Karpas-422 (cell line): ENCODE results near the gene AKT3. TPM values are rescaled to one million over a fixed set of nuclear protein-coding genes. Genes with fewer than 3 reads are reported as not detected.
"Not testable (repeated sequence)": the region's sequence is repeated elsewhere in the genome, so short reads cannot be mapped to it uniquely, and the experiment has no call there.

ENCODE experiments used
- DNase-seq: peaks from one replicate; pipeline ENCODE4 v3.0.0-alpha.2; 2015
- H2AFZ ChIP-seq: fragments of 200-600 bp; sonication (generic); 2 replicates; pipeline ENCODE4 v1.6.1; 2014; ENCODE audit warnings: antibody characterized with exemption, low read length, mixed read lengths
- H3K27ac ChIP-seq: fragments of 200-600 bp; sonication (generic); 2 replicates; pipeline ENCODE4 v1.5.1; 2014; ENCODE audit warnings: mild to moderate bottlenecking, low read length, moderate library complexity
- H3K27me3 ChIP-seq: fragments of 200-600 bp; sonication (generic); 2 replicates; pipeline ENCODE4 v1.6.1; 2014; ENCODE audit warnings: low read length, mixed read lengths
- H3K36me3 ChIP-seq: fragments of 200-600 bp; sonication (generic); 2 replicates; pipeline ENCODE4 v1.6.1; 2014; ENCODE audit warnings: low read length, mixed read lengths; ENCODE audit not compliant: insufficient read depth
- H3K4me1 ChIP-seq: fragments of 200-600 bp; sonication (generic); 2 replicates; pipeline ENCODE4 v1.6.1; 2014; ENCODE audit warnings: mild to moderate bottlenecking, low read length, mixed read lengths
- H3K4me2 ChIP-seq: fragments of 200-600 bp; sonication (generic); 2 replicates; pipeline ENCODE4 v1.6.1; 2014; ENCODE audit warnings: low read length, low read depth, mild to moderate bottlenecking; ENCODE audit not compliant: poor library complexity, severe bottlenecking
- H3K4me3 ChIP-seq: fragments of 200-600 bp; sonication (generic); 2 replicates; pipeline ENCODE4 v1.5.1; 2014; ENCODE audit warnings: mild to moderate bottlenecking, antibody characterized with exemption, low read length, mixed read lengths
- H3K79me2 ChIP-seq: fragments of 200-600 bp; sonication (generic); 2 replicates; pipeline ENCODE4 v1.6.1; 2014; ENCODE audit warnings: mild to moderate bottlenecking, low read length, mixed read lengths
- H3K9ac ChIP-seq: fragments of 200-600 bp; sonication (generic); 2 replicates; pipeline ENCODE4 v1.6.0; 2014; ENCODE audit warnings: low read length
- H3K9me2 ChIP-seq: fragments of 200-600 bp; sonication (generic), shearing (Covaris generic); replicated peaks from 2 replicates; pipeline ENCODE4 v1.6.0; 2014; ENCODE audit warnings: mild to moderate bottlenecking, low read length, moderate library complexity; ENCODE audit not compliant: insufficient read depth
- H3K9me3 ChIP-seq: fragments of 300-700, 200-600 bp; sonication (generic); 2 replicates; pipeline ENCODE4 v1.6.1; 2014; ENCODE audit warnings: low read length, mixed read lengths
- H4K20me1 ChIP-seq: fragments of 200-600 bp; sonication (generic); 2 replicates; pipeline ENCODE4 v1.6.1; 2014; ENCODE audit warnings: mild to moderate bottlenecking, antibody characterized with exemption, low read length, low read depth; ENCODE audit not compliant: insufficient read depth
- total RNA-seq: library from RNA; depleted of rRNA; stranded (reverse); fragments of >200 nt; shearing (Covaris generic); gene quantifications from 2 replicates; pipeline ENCODE4 v1.2.3, GENCODE V29; 2014; ENCODE audit warnings: low replicate concordance

AKT3 gene
- total RNA-seq, 1 experiment from 2014 or later, result 0.11 TPM

DNA sequence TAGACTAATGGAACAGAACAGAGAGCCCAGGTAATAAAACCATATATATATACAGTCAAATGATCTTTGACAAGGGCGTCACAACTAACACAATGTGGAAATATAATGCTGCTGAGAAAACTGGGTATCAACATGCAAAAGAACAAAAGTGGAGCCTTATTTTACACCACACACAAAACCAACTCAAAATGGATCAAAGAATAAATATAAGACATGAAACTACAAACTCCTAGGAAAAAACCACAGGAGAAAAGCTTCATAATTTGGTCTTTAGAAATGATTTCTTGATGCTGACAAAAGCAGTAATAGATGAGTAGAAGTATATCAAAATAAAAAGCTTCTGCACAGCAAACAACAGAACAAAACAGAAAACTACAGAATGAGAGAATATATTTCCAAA is 192.2 kb downstream of the AKT3 start:
- no peaks in the 10 kb centered on the region for H3K27me3 ChIP-seq
- H2AFZ ChIP-seq, result no peak overlapping the region
- no peak for DNase-seq
- H3K4me2 ChIP-seq, result no peak overlapping the region
- H3K36me3 ChIP-seq, result no peaks in the 10 kb centered on the region
- no peaks in the 10 kb centered on the region for H3K9me3 ChIP-seq
- no peaks in the 10 kb centered on the region for H4K20me1 ChIP-seq
- H3K79me2 ChIP-seq, result no peaks in the 10 kb centered on the region
- H3K27ac ChIP-seq, result no peak overlapping the region
- H3K4me1 ChIP-seq, result no peaks in the 10 kb centered on the region
- no peaks in the 10 kb centered on the region for H3K9me2 ChIP-seq
- no peak overlapping the region for H3K9ac ChIP-seq
- no peak overlapping the region for H3K4me3 ChIP-seq

DNA sequence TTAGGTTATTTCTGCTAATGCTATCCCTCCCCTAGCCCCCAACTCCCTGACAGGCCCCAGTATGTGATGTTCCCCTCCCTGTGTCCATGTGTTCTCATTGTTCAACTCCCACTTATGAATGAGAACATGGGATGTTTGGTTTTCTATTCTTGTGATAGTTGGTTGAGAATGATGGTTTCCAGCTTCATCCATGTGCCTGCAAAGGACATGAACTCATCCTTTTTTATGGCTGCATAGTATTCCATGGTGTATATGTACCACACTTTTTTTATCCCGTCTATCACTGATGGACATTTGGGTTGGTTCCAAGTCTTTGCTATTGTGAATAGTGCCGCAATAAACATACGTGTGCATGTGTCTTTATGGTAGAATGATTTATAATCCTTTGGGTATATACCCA is 200.5 kb downstream of the AKT3 start:
- not testable (repeated sequence) for DNase-seq, H3K4me1 ChIP-seq, H3K79me2 ChIP-seq, H3K9me2 ChIP-seq, H3K27me3 ChIP-seq, H3K27ac ChIP-seq, H4K20me1 ChIP-seq, H3K9ac ChIP-seq, H3K4me2 ChIP-seq, H2AFZ ChIP-seq, H3K4me3 ChIP-seq, H3K36me3 ChIP-seq, H3K9me3 ChIP-seq

DNA sequence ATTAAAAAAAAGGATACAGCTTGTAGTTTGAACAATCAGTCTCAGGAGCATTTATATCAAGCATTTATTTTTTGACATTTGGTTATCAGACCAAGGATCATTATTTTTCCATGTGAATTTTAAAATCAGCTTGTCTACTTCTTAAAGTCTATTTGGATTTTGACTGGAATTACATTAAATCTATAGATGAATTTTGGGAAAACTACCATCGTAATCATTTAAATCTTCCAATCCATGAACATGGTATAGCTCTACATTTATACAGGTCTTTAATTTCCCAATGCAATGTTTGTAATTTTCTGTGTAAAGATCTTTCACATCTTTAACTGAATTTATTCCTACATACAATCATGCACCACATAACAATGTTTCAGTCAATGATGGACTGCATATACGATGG is 203.2 kb downstream of the AKT3 start:
- Histone ChIP-seq H3K4me3 (no peak overlapping the region), H3K9me2 (no peaks in the 10 kb centered on the region), H3K9ac (no peak overlapping the region)

DNA sequence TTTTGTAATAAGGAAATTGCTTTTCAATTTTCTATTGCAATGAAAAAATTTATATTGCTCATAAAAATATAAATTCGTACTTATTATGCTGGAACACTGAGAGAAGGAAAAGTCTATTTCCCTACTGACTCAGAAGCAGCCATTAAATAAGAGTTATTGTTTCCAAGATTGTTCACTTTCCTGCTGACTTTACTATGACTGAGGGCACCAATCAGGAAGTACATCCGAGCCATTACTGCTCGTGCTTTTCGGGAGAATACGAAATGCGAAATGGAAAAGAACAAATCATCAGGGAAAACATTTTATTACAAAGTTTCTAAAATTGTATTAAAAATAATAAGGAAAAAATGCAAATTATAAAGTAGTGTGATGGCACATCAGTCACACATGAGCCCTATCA is 204.8 kb downstream of the AKT3 start:
- Histone ChIP-seq H3K27me3 (no peaks in the 10 kb centered on the region), H3K4me1 (no peaks in the 10 kb centered on the region), H3K27ac (no peak overlapping the region), H3K36me3 (no peaks in the 10 kb centered on the region), H2AFZ (no peak overlapping the region), H3K9me2 (no peaks in the 10 kb centered on the region), H3K9me3 (no peaks in the 10 kb centered on the region), H3K79me2 (no peaks in the 10 kb centered on the region), H4K20me1 (no peaks in the 10 kb centered on the region), H3K4me3 (no peak overlapping the region), H3K4me2 (no peak overlapping the region), H3K9ac (no peak overlapping the region)
- DNase-seq, result no peak

More for the DNA sequence above, 203.2 kb downstream of the AKT3 start:
- H3K4me1 ChIP-seq, result no peaks in the 10 kb centered on the region
- no peak overlapping the region for H3K27ac ChIP-seq
- no peak for DNase-seq
- no peak overlapping the region for H3K4me2 ChIP-seq
- H3K9me3 ChIP-seq, result no peaks in the 10 kb centered on the region
- H3K79me2 ChIP-seq, result no peaks in the 10 kb centered on the region
- no peak overlapping the region for H2AFZ ChIP-seq
- no peaks in the 10 kb centered on the region for H4K20me1 ChIP-seq
- no peaks in the 10 kb centered on the region for H3K27me3 ChIP-seq
- H3K36me3 ChIP-seq, result no peaks in the 10 kb centered on the region

DNA sequence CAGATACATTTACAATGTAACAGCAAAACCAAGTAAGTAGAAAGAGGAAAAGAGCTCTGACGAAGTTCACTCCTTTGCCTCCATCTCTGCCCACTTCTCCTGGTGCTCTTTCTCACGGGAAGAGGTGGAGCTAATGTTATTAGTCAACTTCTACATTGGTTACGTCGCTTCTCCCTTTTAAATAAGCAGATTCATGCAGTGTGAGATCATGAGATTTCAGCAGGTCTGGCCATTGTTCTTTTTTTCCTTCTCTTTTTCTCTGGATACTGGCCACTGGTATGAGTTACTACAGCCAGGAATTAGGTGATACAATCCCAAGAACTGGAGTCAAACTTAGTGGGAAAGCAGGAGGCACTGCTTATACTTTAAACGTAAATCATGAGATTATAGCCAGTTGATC is 207.1 kb downstream of the AKT3 start:
- Histone ChIP-seq H2AFZ (no peak overlapping the region), H3K27ac (no peak overlapping the region), H3K4me2 (no peak overlapping the region)

DNA sequence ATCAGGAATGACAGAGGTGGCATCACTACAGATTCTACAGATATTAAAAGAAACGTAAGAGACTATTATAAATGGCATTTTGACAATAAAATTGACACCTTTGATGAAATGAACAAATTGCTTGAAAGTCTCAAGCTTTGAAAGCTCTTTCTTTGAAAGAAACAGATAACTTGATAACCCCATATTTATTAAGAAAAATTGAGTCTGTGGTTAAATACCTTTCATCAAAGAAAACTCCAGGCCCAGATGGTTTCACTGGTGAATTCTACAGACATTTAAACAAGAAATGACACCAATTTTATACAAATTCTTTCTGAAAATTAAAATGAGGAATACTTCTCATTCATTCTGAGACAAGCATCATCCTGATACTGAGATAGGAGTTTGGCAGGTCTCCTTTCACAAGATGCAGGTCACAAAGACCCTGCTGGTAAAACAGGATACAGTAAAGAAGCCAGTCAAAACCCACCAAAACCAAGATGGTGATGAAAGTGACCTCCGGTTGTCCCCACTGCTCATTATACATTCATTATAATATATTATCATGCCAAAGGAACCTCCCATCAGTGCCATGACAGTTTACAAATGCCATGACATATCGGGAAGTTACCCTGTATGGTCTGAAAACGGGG is 210.9 kb downstream of the AKT3 start:
- H3K79me2 ChIP-seq, result no peaks in the 10 kb centered on the region
- no peaks in the 10 kb centered on the region for H3K36me3 ChIP-seq
- H3K27me3 ChIP-seq, result no peaks in the 10 kb centered on the region
- no peak for DNase-seq
- no peak overlapping the region for H3K4me2 ChIP-seq
- H3K4me3 ChIP-seq, result no peak overlapping the region
- no peaks in the 10 kb centered on the region for H3K9me2 ChIP-seq
- no peak overlapping the region for H2AFZ ChIP-seq
- no peak overlapping the region for H3K9ac ChIP-seq
- H4K20me1 ChIP-seq, result no peaks in the 10 kb centered on the region
- no peaks in the 10 kb centered on the region for H3K9me3 ChIP-seq
- peaks cover 3% of the 10 kb centered on the region; the same call in 1 of the 2 replicates for H3K4me1 ChIP-seq
- no peak overlapping the region for H3K27ac ChIP-seq

More for the DNA sequence above, 207.1 kb downstream of the AKT3 start:
- H3K36me3 ChIP-seq, result no peaks in the 10 kb centered on the region
- no peaks in the 10 kb centered on the region for H3K79me2 ChIP-seq
- H3K4me1 ChIP-seq, result peaks cover 1% of the 10 kb centered on the region; the same call in 1 of the 2 replicates
- DNase-seq, result no peak
- H3K9me3 ChIP-seq, result no peaks in the 10 kb centered on the region
- H3K27me3 ChIP-seq, result no peaks in the 10 kb centered on the region
- H4K20me1 ChIP-seq, result no peaks in the 10 kb centered on the region
- no peak overlapping the region for H3K9ac ChIP-seq
- H3K4me3 ChIP-seq, result no peak overlapping the region
- no peaks in the 10 kb centered on the region for H3K9me2 ChIP-seq

DNA sequence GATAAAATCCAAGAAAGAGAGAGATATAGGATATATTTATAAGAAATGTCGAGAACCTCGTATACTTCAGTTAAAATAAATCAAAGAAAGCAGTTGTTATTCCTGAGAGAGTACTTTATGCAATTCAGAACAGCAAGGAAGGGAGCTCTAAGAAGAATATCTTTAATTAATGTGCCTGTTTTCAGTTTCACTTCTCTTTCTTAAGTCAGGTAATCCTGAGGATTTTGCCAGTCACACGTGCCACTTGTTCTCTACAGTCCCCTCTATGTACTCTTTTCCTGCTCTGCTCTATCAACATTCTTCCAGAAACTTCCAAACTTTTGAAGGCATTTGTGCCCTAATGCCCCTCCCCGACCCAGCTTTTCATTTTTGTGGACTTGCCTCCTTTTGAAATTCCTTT is 211.9 kb downstream of the AKT3 start:
- Histone ChIP-seq H4K20me1 (no peaks in the 10 kb centered on the region), H3K27ac (no peak overlapping the region), H3K9me3 (no peaks in the 10 kb centered on the region), H3K36me3 (no peaks in the 10 kb centered on the region), H3K4me3 (no peak overlapping the region), H3K9ac (no peak overlapping the region), H3K79me2 (no peaks in the 10 kb centered on the region), H3K4me1 (peaks cover 3% of the 10 kb centered on the region; the same call in 1 of the 2 replicates), H2AFZ (no peak overlapping the region), H3K4me2 (no peak overlapping the region), H3K9me2 (no peaks in the 10 kb centered on the region), H3K27me3 (no peaks in the 10 kb centered on the region)
- DNase-seq, result no peak

DNA sequence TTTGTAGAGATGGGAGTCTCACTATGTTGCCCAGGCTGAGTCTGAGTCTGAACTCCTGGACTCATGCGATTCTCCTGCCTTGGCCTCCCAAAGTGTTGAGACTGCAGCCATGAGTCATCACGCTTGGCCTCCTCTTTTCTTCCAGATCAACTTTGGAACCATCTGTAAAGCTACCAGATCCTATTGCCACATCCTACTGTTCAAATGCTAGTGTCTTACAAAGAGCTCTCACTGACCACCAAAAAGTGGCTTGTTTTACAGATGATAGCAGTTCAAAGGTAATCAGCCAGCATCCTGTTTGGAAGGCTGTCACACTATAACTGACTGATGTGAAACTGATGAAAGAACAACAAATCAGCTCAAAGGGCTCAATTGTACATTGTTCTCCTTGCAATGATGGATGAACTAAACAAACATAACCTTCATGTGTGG is 221.6 kb downstream of the AKT3 start:
- Histone ChIP-seq H3K27ac (no peak overlapping the region), H3K9ac (no peak overlapping the region), H3K36me3 (no peaks in the 10 kb centered on the region), H4K20me1 (no peaks in the 10 kb centered on the region), H3K9me2 (0 out of 2 replicates have a peak, but pooled peaks cover 2% of the 10 kb centered on the region), H3K4me1 (no peaks in the 10 kb centered on the region), H3K4me3 (no peak overlapping the region), H3K79me2 (no peaks in the 10 kb centered on the region), H3K9me3 (no peaks in the 10 kb centered on the region), H2AFZ (no peak overlapping the region), H3K4me2 (no peak overlapping the region), H3K27me3 (no peaks in the 10 kb centered on the region; the same call in 1 of the 2 replicates)
- DNase-seq, result no peak
